Measurements from ENCODE around the gene FDX1.

FDX1 gene

GRCh38 chr11:110479108-110480101 is 49.7 kb downstream of the FDX1 start:
- H3K4me3 ChIP-seq (replicated peaks; ENCODE audit: low read depth, low read length), result no peak overlapping the region
- peak; percentile 73 for DNase-seq (ENCODE audit: low read depth)
- no peak for TF ChIP-seq CTCF (IDR thresholded peaks at IDR 0.05; ENCODE audit: low read length, missing control alignments)

GRCh38 chr11:110481523-110481922 is 51.8 kb downstream of the FDX1 start:
- no peak for DNase-seq (ENCODE audit: low read depth)
- no peak for TF ChIP-seq CTCF (IDR thresholded peaks at IDR 0.05; ENCODE audit: low read length, missing control alignments)
- H3K4me3 ChIP-seq (replicated peaks; ENCODE audit: low read depth, low read length), result no peak overlapping the region

- no peak for TF ChIP-seq CTCF (IDR thresholded peaks at IDR 0.05; ENCODE audit: low read length, missing control alignments)
- no peak for DNase-seq (ENCODE audit: low read depth)
- no peak overlapping the region for H3K4me3 ChIP-seq (replicated peaks; ENCODE audit: low read depth, low read length)
Observed at GRCh38 chr11:110486156-110486555, 56.4 kb downstream of the FDX1 start.

GRCh38 chr11:110488446-110488845 is 58.7 kb downstream of the FDX1 start:
- TF ChIP-seq CTCF (IDR thresholded peaks at IDR 0.05; ENCODE audit: low read length, missing control alignments), result no peak
- H3K4me3 ChIP-seq (replicated peaks; ENCODE audit: low read depth, low read length), result no peak overlapping the region
- no peak for DNase-seq (ENCODE audit: low read depth)

GRCh38 chr11:110490886-110491285 is 61.1 kb downstream of the FDX1 start:
- no peak overlapping the region for H3K4me3 ChIP-seq (replicated peaks; ENCODE audit: low read depth, low read length)
- DNase-seq (ENCODE audit: low read depth), result peak; percentile 79
- TF ChIP-seq CTCF (IDR thresholded peaks at IDR 0.05; ENCODE audit: low read length, missing control alignments), result no peak

GRCh38 chr11:110491577-110492320 is 62.0 kb downstream of the FDX1 start:
- DNase-seq (ENCODE audit: low read depth), result no peak
- H3K4me3 ChIP-seq (replicated peaks; ENCODE audit: low read depth, low read length), result no peak overlapping the region
- no peak for TF ChIP-seq CTCF (IDR thresholded peaks at IDR 0.05; ENCODE audit: low read length, missing control alignments)
